GM12892 (cell line): ENCODE measurements around the gene ARID1B.
A peak's percentile ranks its signal among the peaks of the same experiment; 100 is the strongest.

Experiments
- DNase-seq: peaks from one replicate; pipeline ENCODE4 v3.0.0; 2011; ENCODE audit not compliant: insufficient read length
- FAIRE-seq: peaks from 2 replicates; lab custom pipeline; 2011; peaks lifted over from hg19 to GRCh38; lab: Jason Lieb, UNC
- POLR2A ChIP-seq: IDR thresholded peaks from 2 replicates; pipeline ENCODE4 v1.6.1; 2011; ENCODE audit warnings: low read depth, low read length, control low read depth
- POLR2AphosphoS5 ChIP-seq: IDR thresholded peaks from 2 replicates; pipeline ENCODE4 v1.6.1; 2011; ENCODE audit warnings: low read depth, low read length, control low read depth
- TAF1 ChIP-seq: IDR thresholded peaks from 2 replicates; pipeline ENCODE4 v1.6.1; 2011; ENCODE audit warnings: low read depth, mild to moderate bottlenecking, control low read depth, low read length, borderline replicate concordance

Gene ARID1B

GRCh38 chr6:156984178-156984738 is 207.1 kb downstream of the ARID1B start:
- DNase-seq (no peak), FAIRE-seq (no peak)
- TF ChIP-seq TAF1 (no peak), POLR2AphosphoS5 (no peak), POLR2A (no peak)

GRCh38 chr6:156985309-156985708 is 208.1 kb downstream of the ARID1B start:
- DNase-seq: no peak
- TF ChIP-seq POLR2AphosphoS5 (no peak), TAF1 (no peak), POLR2A (no peak)
- no peak for FAIRE-seq

- TF ChIP-seq POLR2AphosphoS5: no peak
- TF ChIP-seq TAF1: no peak
- TF ChIP-seq POLR2A: no peak
- FAIRE-seq (peak; percentile 76), DNase-seq (peak; percentile 19)
Measured at GRCh38 chr6:156988276-156989158, 211.3 kb downstream of the ARID1B start.

- FAIRE-seq (no peak), DNase-seq (no peak)
- no peak for TF ChIP-seq POLR2A
- TF ChIP-seq POLR2AphosphoS5: no peak
- no peak for TF ChIP-seq TAF1
Measured at GRCh38 chr6:156989159-156989806, 212.1 kb downstream of the ARID1B start.

GRCh38 chr6:156992020-156992804 is 215.0 kb downstream of the ARID1B start:
- no peak for TF ChIP-seq POLR2A
- TF ChIP-seq POLR2AphosphoS5: no peak
- TF ChIP-seq TAF1: no peak
- FAIRE-seq: no peak
- DNase-seq: no peak

- DNase-seq (no peak), FAIRE-seq (no peak)
- TF ChIP-seq POLR2A (no peak), TAF1 (no peak), POLR2AphosphoS5 (no peak)
Measured at GRCh38 chr6:156993713-156994112, 216.5 kb downstream of the ARID1B start.

- no peak for DNase-seq
- TF ChIP-seq TAF1: no peak
- no peak for TF ChIP-seq POLR2AphosphoS5
- no peak for TF ChIP-seq POLR2A
- FAIRE-seq: peak; percentile 5
Measured at GRCh38 chr6:156994215-156995076, 217.3 kb downstream of the ARID1B start.

- no peak for DNase-seq
- FAIRE-seq: peak; percentile 9
- TF ChIP-seq TAF1 (no peak), POLR2AphosphoS5 (no peak), POLR2A (no peak)
Measured at GRCh38 chr6:156995502-156995901, 218.3 kb downstream of the ARID1B start.

- TF ChIP-seq TAF1 (no peak), POLR2AphosphoS5 (no peak)
- FAIRE-seq (no peak), DNase-seq (no peak)
Measured at GRCh38 chr6:156996265-156996664, 219.1 kb downstream of the ARID1B start.

- FAIRE-seq (no peak), DNase-seq (no peak)
- no peak for TF ChIP-seq TAF1
- no peak for TF ChIP-seq POLR2A
- TF ChIP-seq POLR2AphosphoS5: no peak
Measured at GRCh38 chr6:156998794-156999330, 221.7 kb downstream of the ARID1B start.
